ENCODE data around the gene YTHDF1. TPM values are rescaled to one million over a fixed set of nuclear protein-coding genes. Genes with fewer than 3 reads are reported as not detected.

Gene YTHDF1
- total and polyA plus RNA-seq, 2 of the 8 experiments (the other 6 are each of a cell fraction or from before 2014, with no cell fraction given): 32.8 to 66.0 TPM

DNA sequence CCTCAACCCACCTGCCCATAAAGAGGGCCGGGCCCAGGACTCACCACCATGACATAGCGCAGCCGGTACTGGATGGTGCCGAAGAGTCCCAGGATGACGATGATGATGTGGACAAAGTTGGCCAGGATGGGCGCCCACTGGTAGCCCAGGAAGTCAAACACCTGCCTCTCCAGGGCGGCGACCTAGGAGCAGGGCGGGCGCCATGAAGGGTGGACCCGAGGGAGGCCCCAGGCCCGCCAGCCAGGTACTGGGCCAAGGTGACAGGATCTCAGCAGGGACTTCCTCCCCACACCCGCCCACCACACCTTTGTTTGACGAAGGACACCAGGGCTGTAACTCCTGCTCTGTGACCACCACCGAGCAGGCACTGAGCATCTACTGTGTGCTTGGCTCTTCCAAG is 34.0 kb upstream of the YTHDF1 start:
- Histone ChIP-seq H3K23ac (ENCODE audit: insufficient read length) (no peak overlapping the region), H2AFZ (ENCODE audit: low read length) (no peak overlapping the region), H2BK120ac (replicated peaks; ENCODE audit: low read depth, low read length) (no peak overlapping the region), H3K9me3 (ENCODE audit: insufficient read depth in 2 of 2, low read depth in 1 of 2, low read length in 1 of 2) (no peaks in the 10 kb centered on the region), H2BK5ac (ENCODE audit: low read depth, low read length) (no peak overlapping the region), H3K4me3 (ENCODE audit: extremely low read depth in 1 of 4, insufficient read depth in 2 of 4, low read depth in 3 of 4, low read length in 4 of 4) (no peak overlapping the region), H4K20me1 (replicated peaks in 1 of 2; ENCODE audit: control insufficient read depth in 1 of 2, insufficient read depth in 2 of 2, low read length in 2 of 2) (no peaks in the 10 kb centered on the region), H3K4me2 (ENCODE audit: insufficient read depth in 1 of 2, low read depth in 2 of 2, low read length in 2 of 2) (no peak overlapping the region), H2AK5ac (ENCODE audit: low read depth, low read length) (no peak overlapping the region), H3K23me2 (ENCODE audit: low read depth, low read length) (peaks cover 12% of the 10 kb centered on the region; the same call in 1 of the 2 replicates), H3K79me1 (ENCODE audit: low read depth, low read length) (no peaks in the 10 kb centered on the region; the same call in 1 of the 2 replicates), H4K5ac (ENCODE audit: insufficient read length, low read depth, low read length) (no peak overlapping the region), H3K18ac (ENCODE audit: extremely low read depth, low read length) (no peak overlapping the region), H3K36me3 (ENCODE audit: control insufficient read depth in 2 of 4, insufficient read depth in 4 of 4, low read length in 3 of 4) (no peaks in the 10 kb centered on the region; a peak in 1 of 8 replicates), H3K56ac (replicated peaks; ENCODE audit: insufficient read length, low read depth, low read length) (no peak overlapping the region), H3K14ac (ENCODE audit: insufficient read length) (no peak overlapping the region), H3K9ac (replicated peaks in 1 of 4; ENCODE audit: extremely low read depth in 1 of 4, low read depth in 3 of 4, low read length in 3 of 4) (no peak overlapping the region), H3K27ac (ENCODE audit: low read depth, low read length) (no peak overlapping the region), H3K79me2 (ENCODE audit: control insufficient read depth in 1 of 2, insufficient read depth in 2 of 2, low read length in 2 of 2) (no peaks in the 10 kb centered on the region), H3K27me3 (replicated peaks in 1 of 4; ENCODE audit: control insufficient read depth in 3 of 4, extremely low read depth in 1 of 4, insufficient read depth in 3 of 4, low read length in 3 of 4) (peaks cover 4 to 29% (median 25%) of the 10 kb centered on the region in 4 experiments), H2BK20ac (ENCODE audit: low read length) (no peak overlapping the region), H2BK12ac (ENCODE audit: low read depth, low read length) (no peak overlapping the region), H2BK15ac (ENCODE audit: low read length) (no peak overlapping the region), H3K4me1 (replicated peaks in 1 of 4; ENCODE audit: control insufficient read depth in 3 of 4, insufficient read depth in 4 of 4, low read length in 3 of 4) (peaks cover 0 to 26% (median 21%) of the 10 kb centered on the region in 4 experiments; a peak in 6 of 7 replicates), H4K8ac (ENCODE audit: extremely low read depth, insufficient read depth, low read length) (no peak overlapping the region), H4K91ac (replicated peaks; ENCODE audit: insufficient read length, low read length) (no peak overlapping the region), H3K4ac (replicated peaks; ENCODE audit: insufficient read length, low read depth, low read length) (no peak overlapping the region)
- ChIA-PET CTCF (ENCODE audit: partially characterized antibody) (interaction anchor here (1.0 to 7.0 kb wide), 4 partner anchors 14 to 69 kb away, joined by 3 to 103 read pairs (median 35); partner anchors contain the start of gene BIRC7), POLR2A (ENCODE audit: partially characterized antibody) (interaction anchor here (1.5 kb wide), 1 partner anchor 15 kb away, joined by 5 read pairs; no protein-coding TSS in a partner anchor)
- FAIRE-seq (no peak), DNase-seq (ENCODE audit: low read depth in 1 of 2, low spot score in 2 of 2) (no peak)
- WGBS, 2 experiments (ENCODE audit: extremely low coverage in 1 of 2, insufficient coverage in 1 of 2, insufficient read length in 1 of 2, insufficient replicate concordance in 2 of 2, low coverage in 1 of 2, low lambda C conversion rate in 2 of 2, missing lambda C conversion rate in 1 of 2): 89% methylated on average over 8 of the region's 15 CpGs; no CpG with 5 or more reads in 1 of the 2 experiments
- no peak for TF ChIP-seq SIRT6 (IDR thresholded peaks at IDR 0.05; ENCODE audit: low read length)
- TF ChIP-seq EGR1 (IDR thresholded peaks at IDR 0.05; ENCODE audit: borderline replicate concordance, low read depth, low read length): no peak
- no peak for TF ChIP-seq TAF1 (IDR thresholded peaks at IDR 0.05; ENCODE audit: low read depth, low read length)
- no peak for TF ChIP-seq NRF1 (IDR thresholded peaks at IDR 0.05; ENCODE audit: low read depth, low read length)
- TF ChIP-seq SIX5 (IDR thresholded peaks at IDR 0.05; ENCODE audit: low read depth, low read length): no peak
- no peak for TF ChIP-seq PHF8 (conservative IDR thresholded peaks at IDR 0.05; ENCODE audit: low read depth, low read length)
- no peak for TF ChIP-seq CBX8 (IDR thresholded peaks at IDR 0.05; ENCODE audit: borderline replicate concordance, low read depth, low read length)
- no peak for TF ChIP-seq SP4 (IDR thresholded peaks at IDR 0.05; ENCODE audit: low read length)
- no peak for TF ChIP-seq SRF (IDR thresholded peaks at IDR 0.05; ENCODE audit: low read depth, low read length)
- TF ChIP-seq BRCA1 (IDR thresholded peaks at IDR 0.05; ENCODE audit: low read depth, low read length): no peak
- TF ChIP-seq CREB1 (IDR thresholded peaks at IDR 0.05): no peak
- TF ChIP-seq SP1 (IDR thresholded peaks at IDR 0.05; ENCODE audit: low read depth, low read length): no peak
- TF ChIP-seq JUN (IDR thresholded peaks at IDR 0.05; ENCODE audit: low read depth, low read length): no peak
- no peak for TF ChIP-seq HDAC2 (IDR thresholded peaks at IDR 0.05; ENCODE audit: borderline replicate concordance in 1 of 2, low read depth in 2 of 2, low read length in 2 of 2)
- TF ChIP-seq TAF7 (optimal IDR thresholded peaks at IDR 0.05; ENCODE audit: borderline replicate concordance, low read depth, low read length): no peak

Data from H1 (cell line).